K562 (cell line): Measurements from ENCODE around the gene YKT6. TPM values are rescaled to one million over a fixed set of nuclear protein-coding genes. Genes with fewer than 3 reads are reported as not detected.
A peak's percentile ranks its signal among the peaks of the same experiment; 100 is the strongest.

Experiments used
- BMI1 ChIP-seq: fragments of 150-350 bp; IDR thresholded peaks from 2 replicates; pipeline ENCODE4 v1.6.1; 2014; ENCODE audit warnings: low read length
- CBX2 ChIP-seq: fragments of 200-600 bp; sonication (generic); IDR thresholded peaks from one replicate; pipeline ENCODE4 v1.6.1; 2012; ENCODE audit warnings: mild to moderate bottlenecking, low read length, inconsistent platforms; ENCODE audit not compliant: insufficient read depth, poor library complexity, severe bottlenecking
- HDAC2 ChIP-seq: fragments of 450-650 bp; IDR thresholded peaks from 2 replicates; pipeline ENCODE4 v1.6.1; 2016; ENCODE audit warnings: mild to moderate bottlenecking
- JUN ChIP-seq, 2 experiments: sonication (generic) in 1 of 2; formaldehyde crosslinking in 1 of 2; IDR thresholded peaks; 2 replicates each; pipeline versions ENCODE4 v1.6.1 to v1.8.0; 2012 to 2022; ENCODE audit warnings: borderline replicate concordance in 2 of 2, mild to moderate bottlenecking in 2 of 2, improper control_type of control experiment in 1 of 2, low read depth in 1 of 2, low read length in 1 of 2, missing genetic modification reagents in 1 of 2
- MED1 ChIP-seq: sonication (generic); formaldehyde crosslinking; IDR thresholded peaks from 2 replicates; pipeline ENCODE4 v1.8.1; 2023; ENCODE audit warnings: missing genetic modification reagents, borderline replicate concordance
- MEF2A ChIP-seq: IDR thresholded peaks from 2 replicates; pipeline ENCODE4 v1.6.1; 2011; ENCODE audit warnings: low read depth, mild to moderate bottlenecking, low read length, moderate library complexity; ENCODE audit not compliant: control insufficient read depth
- NCOA6 ChIP-seq: fragments of 450-650 bp; IDR thresholded peaks from 2 replicates; pipeline ENCODE4 v1.6.1; 2017; ENCODE audit warnings: mild to moderate bottlenecking
- OTX1 ChIP-seq: fragments of 450-650 bp; formaldehyde crosslinking; IDR thresholded peaks from 2 replicates; pipeline ENCODE4 v1.4.0; 2022; ENCODE audit warnings: mild to moderate bottlenecking
- PHF20 ChIP-seq: fragments of 450-650 bp; IDR thresholded peaks from 2 replicates; pipeline ENCODE4 v1.6.1; 2018; ENCODE audit not compliant: partially characterized antibody
- POLR2G ChIP-seq: fragments of 200-400 bp; formaldehyde crosslinking; IDR thresholded peaks from 2 replicates; pipeline ENCODE4 v1.6.1; 2017; ENCODE audit warnings: low read depth, mild to moderate bottlenecking, antibody characterized with exemption, low read length, moderate library complexity
- SMARCC2 ChIP-seq: fragments of 450-650 bp; IDR thresholded peaks from 2 replicates; pipeline ENCODE4 v1.6.1; 2017; ENCODE audit warnings: antibody characterized with exemption, moderate library complexity, mild to moderate bottlenecking, low read depth
- STAG1 ChIP-seq: sonication (generic); formaldehyde crosslinking; IDR thresholded peaks from 2 replicates; pipeline ENCODE4 v1.5.0; 2020; ENCODE audit warnings: missing genetic modification reagents, borderline replicate concordance
- ZNF586 ChIP-seq: fragments of 450-650 bp; formaldehyde crosslinking; conservative IDR thresholded peaks from 2 replicates; pipeline ENCODE4 v1.4.0; 2020; ENCODE audit warnings: mild to moderate bottlenecking, moderate library complexity
- ZNF778 ChIP-seq: fragments of 450-650 bp; formaldehyde crosslinking; IDR thresholded peaks from 2 replicates; pipeline ENCODE4 v1.4.0; 2020; ENCODE audit warnings: mild to moderate bottlenecking, moderate library complexity
- polyA plus RNA-seq, 8 experiments: library from polyadenylated mRNA; depleted of rRNA in 4 of 8; stranded (reverse) in 5 of 8; unstranded in 3 of 8; fragments of >200 nt; fragmentation: Nextera tagmentation in 2 of 8; fragmentation: Illumina TruSeq in 1 of 8; extraction: Ambion mirVana in 2 of 8; extraction: Trizol in 1 of 8; gene quantifications; 2 replicates each; pipeline versions ENCODE4 v1.2.1 to v1.2.3, GENCODE V29; 2011 to 2014; ENCODE audit warnings: inconsistent platforms in 1 of 8, missing spikeins in 1 of 8
- total RNA-seq, 7 experiments: library from RNA; depleted of rRNA in 6 of 7; stranded (reverse); fragments of >200 nt in 6 of 7; fragmentation: Illumina TruSeq in 2 of 7; extraction: Trizol in 2 of 7; gene quantifications; 2 replicates each; pipeline versions ENCODE4 v1.2.1 to v1.2.3, GENCODE V29; 2011 to 2021; ENCODE audit warnings: low replicate concordance in 1 of 7
- TF ChIP-seq, protein P1 (sequence below): sonication (generic); formaldehyde crosslinking; IDR thresholded peaks from 2 replicates; pipeline ENCODE4 v1.8.1; 2023; ENCODE audit warnings: mild to moderate bottlenecking, missing genetic modification reagents
- TF ChIP-seq, protein P2 (sequence below): fragments of 450-650 bp; IDR thresholded peaks from 2 replicates; pipeline ENCODE4 v1.6.1; 2016
- TF ChIP-seq, protein P3 (sequence below), 2 experiments: fragments of 450-650 bp; IDR thresholded peaks; 2 replicates each; pipeline ENCODE4 v1.6.1; 2018; ENCODE audit warnings: mild to moderate bottlenecking in 2 of 2, low read depth in 1 of 2; ENCODE audit not compliant: partially characterized antibody in 2 of 2
- TF ChIP-seq, protein P4 (sequence below): fragments of 250-450 bp; sonication (Bioruptor Pico); IDR thresholded peaks from 2 replicates; pipeline ENCODE4 v1.6.1; 2021; ENCODE audit warnings: mild to moderate bottlenecking

YKT6 gene
- total and polyA plus RNA-seq, 9 of the 15 experiments (the other 6 are each of a cell fraction or from before 2014, with no cell fraction given), result 1.6 to 90.6 (median 75.1) TPM

DNA sequence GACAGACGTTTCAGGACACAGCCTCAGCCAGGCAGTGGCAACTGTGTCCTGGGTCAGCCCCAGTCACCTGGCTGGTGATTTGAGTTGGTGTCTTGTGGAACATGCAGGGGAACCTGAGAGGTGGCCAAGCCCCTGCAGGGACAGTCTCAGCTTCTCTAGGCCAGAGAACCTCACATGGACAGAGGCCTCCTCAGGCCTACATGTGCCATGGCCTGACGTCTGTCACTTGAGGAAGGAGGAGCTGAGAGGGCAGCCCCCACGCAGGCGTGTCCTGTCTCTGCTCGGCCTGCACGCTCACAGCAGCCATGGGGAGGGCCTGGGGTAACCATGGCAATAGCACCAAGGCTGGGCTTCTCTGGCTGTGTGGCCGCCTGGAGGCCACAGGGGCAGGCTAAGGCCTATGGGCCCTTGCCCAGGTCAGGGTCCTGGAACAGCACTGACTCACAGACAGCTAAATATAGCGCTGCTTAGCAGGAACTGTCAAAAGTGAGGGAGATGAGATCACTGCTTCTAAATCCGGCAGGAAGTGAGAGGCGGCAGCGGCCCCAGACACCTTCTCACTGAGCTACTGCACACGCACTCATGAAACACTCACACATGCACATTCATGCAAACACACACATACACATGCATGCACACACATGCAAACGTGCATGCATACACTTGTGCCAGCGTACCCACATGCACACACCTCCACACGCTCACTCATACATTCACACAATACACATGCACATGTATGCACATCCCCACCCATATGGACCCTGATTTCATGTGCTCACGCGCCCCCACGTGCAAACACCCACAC, 57.0 kb downstream of the YKT6 start (continued):
- TF ChIP-seq POLR2G, result peak; percentile 21; the same call in 1 of the 2 replicates
- TF ChIP-seq OTX1 (CRISPR knock-in tag), result no peak
- 0 out of 2 replicates have a peak, but pooled peaks have one; percentile 43 for TF ChIP-seq HDAC2
- peak; percentile 97 for TF ChIP-seq MEF2A
- TF ChIP-seq, protein P1, sequence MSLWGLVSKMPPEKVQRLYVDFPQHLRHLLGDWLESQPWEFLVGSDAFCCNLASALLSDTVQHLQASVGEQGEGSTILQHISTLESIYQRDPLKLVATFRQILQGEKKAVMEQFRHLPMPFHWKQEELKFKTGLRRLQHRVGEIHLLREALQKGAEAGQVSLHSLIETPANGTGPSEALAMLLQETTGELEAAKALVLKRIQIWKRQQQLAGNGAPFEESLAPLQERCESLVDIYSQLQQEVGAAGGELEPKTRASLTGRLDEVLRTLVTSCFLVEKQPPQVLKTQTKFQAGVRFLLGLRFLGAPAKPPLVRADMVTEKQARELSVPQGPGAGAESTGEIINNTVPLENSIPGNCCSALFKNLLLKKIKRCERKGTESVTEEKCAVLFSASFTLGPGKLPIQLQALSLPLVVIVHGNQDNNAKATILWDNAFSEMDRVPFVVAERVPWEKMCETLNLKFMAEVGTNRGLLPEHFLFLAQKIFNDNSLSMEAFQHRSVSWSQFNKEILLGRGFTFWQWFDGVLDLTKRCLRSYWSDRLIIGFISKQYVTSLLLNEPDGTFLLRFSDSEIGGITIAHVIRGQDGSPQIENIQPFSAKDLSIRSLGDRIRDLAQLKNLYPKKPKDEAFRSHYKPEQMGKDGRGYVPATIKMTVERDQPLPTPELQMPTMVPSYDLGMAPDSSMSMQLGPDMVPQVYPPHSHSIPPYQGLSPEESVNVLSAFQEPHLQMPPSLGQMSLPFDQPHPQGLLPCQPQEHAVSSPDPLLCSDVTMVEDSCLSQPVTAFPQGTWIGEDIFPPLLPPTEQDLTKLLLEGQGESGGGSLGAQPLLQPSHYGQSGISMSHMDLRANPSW, result 0 out of 2 replicates have a peak, but pooled peaks have one; percentile 7
- TF ChIP-seq ZNF778, result no peak
- TF ChIP-seq, protein P2, sequence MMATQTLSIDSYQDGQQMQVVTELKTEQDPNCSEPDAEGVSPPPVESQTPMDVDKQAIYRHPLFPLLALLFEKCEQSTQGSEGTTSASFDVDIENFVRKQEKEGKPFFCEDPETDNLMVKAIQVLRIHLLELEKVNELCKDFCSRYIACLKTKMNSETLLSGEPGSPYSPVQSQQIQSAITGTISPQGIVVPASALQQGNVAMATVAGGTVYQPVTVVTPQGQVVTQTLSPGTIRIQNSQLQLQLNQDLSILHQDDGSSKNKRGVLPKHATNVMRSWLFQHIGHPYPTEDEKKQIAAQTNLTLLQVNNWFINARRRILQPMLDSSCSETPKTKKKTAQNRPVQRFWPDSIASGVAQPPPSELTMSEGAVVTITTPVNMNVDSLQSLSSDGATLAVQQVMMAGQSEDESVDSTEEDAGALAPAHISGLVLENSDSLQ, result peak; percentile 80
- no peak for TF ChIP-seq PHF20
- TF ChIP-seq, protein P3, sequence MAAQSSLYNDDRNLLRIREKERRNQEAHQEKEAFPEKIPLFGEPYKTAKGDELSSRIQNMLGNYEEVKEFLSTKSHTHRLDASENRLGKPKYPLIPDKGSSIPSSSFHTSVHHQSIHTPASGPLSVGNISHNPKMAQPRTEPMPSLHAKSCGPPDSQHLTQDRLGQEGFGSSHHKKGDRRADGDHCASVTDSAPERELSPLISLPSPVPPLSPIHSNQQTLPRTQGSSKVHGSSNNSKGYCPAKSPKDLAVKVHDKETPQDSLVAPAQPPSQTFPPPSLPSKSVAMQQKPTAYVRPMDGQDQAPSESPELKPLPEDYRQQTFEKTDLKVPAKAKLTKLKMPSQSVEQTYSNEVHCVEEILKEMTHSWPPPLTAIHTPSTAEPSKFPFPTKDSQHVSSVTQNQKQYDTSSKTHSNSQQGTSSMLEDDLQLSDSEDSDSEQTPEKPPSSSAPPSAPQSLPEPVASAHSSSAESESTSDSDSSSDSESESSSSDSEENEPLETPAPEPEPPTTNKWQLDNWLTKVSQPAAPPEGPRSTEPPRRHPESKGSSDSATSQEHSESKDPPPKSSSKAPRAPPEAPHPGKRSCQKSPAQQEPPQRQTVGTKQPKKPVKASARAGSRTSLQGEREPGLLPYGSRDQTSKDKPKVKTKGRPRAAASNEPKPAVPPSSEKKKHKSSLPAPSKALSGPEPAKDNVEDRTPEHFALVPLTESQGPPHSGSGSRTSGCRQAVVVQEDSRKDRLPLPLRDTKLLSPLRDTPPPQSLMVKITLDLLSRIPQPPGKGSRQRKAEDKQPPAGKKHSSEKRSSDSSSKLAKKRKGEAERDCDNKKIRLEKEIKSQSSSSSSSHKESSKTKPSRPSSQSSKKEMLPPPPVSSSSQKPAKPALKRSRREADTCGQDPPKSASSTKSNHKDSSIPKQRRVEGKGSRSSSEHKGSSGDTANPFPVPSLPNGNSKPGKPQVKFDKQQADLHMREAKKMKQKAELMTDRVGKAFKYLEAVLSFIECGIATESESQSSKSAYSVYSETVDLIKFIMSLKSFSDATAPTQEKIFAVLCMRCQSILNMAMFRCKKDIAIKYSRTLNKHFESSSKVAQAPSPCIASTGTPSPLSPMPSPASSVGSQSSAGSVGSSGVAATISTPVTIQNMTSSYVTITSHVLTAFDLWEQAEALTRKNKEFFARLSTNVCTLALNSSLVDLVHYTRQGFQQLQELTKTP (IDR thresholded peaks at IDR 0.05; ENCODE audit: low read depth in 1 of 2, partially characterized antibody in 2 of 2), result no peak
- no peak for TF ChIP-seq NCOA6
- TF ChIP-seq, protein P4, sequence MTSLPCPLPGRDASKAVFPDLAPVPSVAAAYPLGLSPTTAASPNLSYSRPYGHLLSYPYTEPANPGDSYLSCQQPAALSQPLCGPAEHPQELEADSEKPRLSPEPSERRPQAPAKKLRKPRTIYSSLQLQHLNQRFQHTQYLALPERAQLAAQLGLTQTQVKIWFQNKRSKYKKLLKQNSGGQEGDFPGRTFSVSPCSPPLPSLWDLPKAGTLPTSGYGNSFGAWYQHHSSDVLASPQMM (CRISPR knock-in tag), result no peak
- TF ChIP-seq JUN (IDR thresholded peaks at IDR 0.05; ENCODE audit: borderline replicate concordance, low read depth, low read length), result peak; percentile 92
- TF ChIP-seq JUN (CRISPR knock-in tag; IDR thresholded peaks at IDR 0.05; ENCODE audit: borderline replicate concordance), result 0 out of 2 replicates have a peak, but pooled peaks have one; percentile 57
- no peak for TF ChIP-seq MED1 (CRISPR knock-in tag)
- TF ChIP-seq ZNF586 (CRISPR knock-in tag), result no peak
- TF ChIP-seq CBX2, result no peak
- TF ChIP-seq BMI1, result peak; percentile 59; the same call in 1 of the 2 replicates
- TF ChIP-seq SMARCC2, result no peak
- no peak for TF ChIP-seq STAG1 (CRISPR knock-in tag)
